ENCODE data around the gene LDLRAD4.

Gene LDLRAD4

DNA sequence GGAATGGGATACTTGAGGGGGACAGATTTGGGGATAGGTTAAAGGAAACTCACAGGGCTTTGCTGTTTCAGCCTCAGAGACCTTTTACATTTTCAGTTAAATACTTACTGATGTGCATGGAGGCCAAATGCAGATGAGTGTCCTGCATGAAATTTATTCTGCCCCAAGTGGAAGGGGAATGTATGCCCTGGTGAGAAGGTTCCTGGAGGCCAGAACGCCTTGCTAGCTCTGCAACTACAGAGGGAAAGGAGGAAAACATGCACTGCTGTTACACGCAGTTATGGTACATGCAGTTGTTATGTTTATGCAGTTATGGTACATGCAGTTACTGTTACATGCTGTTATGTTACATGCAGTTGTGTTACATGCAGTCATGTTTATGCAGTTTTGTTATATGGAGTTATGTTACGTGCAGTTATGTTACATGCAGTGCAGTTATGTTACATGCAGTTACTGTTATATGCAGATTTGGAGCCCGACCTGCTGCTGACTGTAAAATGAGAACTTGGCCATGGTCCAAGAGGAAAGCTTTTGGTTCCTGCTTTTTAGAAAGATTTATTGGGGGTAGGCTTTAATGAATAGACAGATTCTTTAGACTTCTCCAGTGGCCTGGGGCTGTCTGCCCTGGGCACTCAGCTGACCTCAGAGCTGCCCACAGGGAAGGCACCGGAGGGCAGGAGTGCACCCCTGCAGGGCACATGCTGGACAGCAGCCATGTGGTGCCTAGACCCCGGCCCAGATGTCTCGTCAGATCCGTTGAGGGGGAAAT is 84.1 kb downstream of the LDLRAD4 start:
- TF ChIP-seq FOXM1 (IDR thresholded peaks at IDR 0.05; ENCODE audit: borderline replicate concordance, low read depth) (no peak), CREB1 (IDR thresholded peaks at IDR 0.05; ENCODE audit: low read depth) (no peak), TAF1 (IDR thresholded peaks at IDR 0.05; ENCODE audit: low read depth) (no peak), YY1 (IDR thresholded peaks at IDR 0.05; ENCODE audit: low read depth) (no peak), NFIC (IDR thresholded peaks at IDR 0.05) (peak; percentile 83), CEBPB (IDR thresholded peaks at IDR 0.05) (no peak), RAD21 (IDR thresholded peaks at IDR 0.05; ENCODE audit: low read depth) (no peak), EP300 (IDR thresholded peaks at IDR 0.05; ENCODE audit: borderline replicate concordance) (no peak; the same call in 1 of the 2 replicates), EGR1 (IDR thresholded peaks at IDR 0.05) (no peak), TEAD4 (IDR thresholded peaks at IDR 0.05) (0 out of 2 replicates have a peak, but pooled peaks have one; percentile 16), ZBTB7A (IDR thresholded peaks at IDR 0.05; ENCODE audit: low read depth) (no peak), TCF12 (IDR thresholded peaks at IDR 0.05; ENCODE audit: low read depth) (no peak)
- TF ChIP-seq, protein P1, sequence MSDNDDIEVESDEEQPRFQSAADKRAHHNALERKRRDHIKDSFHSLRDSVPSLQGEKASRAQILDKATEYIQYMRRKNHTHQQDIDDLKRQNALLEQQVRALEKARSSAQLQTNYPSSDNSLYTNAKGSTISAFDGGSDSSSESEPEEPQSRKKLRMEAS (IDR thresholded peaks at IDR 0.05), result no peak
- TF ChIP-seq, protein P2, sequence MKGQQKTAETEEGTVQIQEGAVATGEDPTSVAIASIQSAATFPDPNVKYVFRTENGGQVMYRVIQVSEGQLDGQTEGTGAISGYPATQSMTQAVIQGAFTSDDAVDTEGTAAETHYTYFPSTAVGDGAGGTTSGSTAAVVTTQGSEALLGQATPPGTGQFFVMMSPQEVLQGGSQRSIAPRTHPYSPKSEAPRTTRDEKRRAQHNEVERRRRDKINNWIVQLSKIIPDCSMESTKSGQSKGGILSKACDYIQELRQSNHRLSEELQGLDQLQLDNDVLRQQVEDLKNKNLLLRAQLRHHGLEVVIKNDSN (IDR thresholded peaks at IDR 0.05), result no peak
- TF ChIP-seq, protein P3, sequence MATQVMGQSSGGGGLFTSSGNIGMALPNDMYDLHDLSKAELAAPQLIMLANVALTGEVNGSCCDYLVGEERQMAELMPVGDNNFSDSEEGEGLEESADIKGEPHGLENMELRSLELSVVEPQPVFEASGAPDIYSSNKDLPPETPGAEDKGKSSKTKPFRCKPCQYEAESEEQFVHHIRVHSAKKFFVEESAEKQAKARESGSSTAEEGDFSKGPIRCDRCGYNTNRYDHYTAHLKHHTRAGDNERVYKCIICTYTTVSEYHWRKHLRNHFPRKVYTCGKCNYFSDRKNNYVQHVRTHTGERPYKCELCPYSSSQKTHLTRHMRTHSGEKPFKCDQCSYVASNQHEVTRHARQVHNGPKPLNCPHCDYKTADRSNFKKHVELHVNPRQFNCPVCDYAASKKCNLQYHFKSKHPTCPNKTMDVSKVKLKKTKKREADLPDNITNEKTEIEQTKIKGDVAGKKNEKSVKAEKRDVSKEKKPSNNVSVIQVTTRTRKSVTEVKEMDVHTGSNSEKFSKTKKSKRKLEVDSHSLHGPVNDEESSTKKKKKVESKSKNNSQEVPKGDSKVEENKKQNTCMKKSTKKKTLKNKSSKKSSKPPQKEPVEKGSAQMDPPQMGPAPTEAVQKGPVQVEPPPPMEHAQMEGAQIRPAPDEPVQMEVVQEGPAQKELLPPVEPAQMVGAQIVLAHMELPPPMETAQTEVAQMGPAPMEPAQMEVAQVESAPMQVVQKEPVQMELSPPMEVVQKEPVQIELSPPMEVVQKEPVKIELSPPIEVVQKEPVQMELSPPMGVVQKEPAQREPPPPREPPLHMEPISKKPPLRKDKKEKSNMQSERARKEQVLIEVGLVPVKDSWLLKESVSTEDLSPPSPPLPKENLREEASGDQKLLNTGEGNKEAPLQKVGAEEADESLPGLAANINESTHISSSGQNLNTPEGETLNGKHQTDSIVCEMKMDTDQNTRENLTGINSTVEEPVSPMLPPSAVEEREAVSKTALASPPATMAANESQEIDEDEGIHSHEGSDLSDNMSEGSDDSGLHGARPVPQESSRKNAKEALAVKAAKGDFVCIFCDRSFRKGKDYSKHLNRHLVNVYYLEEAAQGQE (IDR thresholded peaks at IDR 0.05; ENCODE audit: low read depth), result peak; percentile 47; the same call in 1 of the 2 replicates

DNA sequence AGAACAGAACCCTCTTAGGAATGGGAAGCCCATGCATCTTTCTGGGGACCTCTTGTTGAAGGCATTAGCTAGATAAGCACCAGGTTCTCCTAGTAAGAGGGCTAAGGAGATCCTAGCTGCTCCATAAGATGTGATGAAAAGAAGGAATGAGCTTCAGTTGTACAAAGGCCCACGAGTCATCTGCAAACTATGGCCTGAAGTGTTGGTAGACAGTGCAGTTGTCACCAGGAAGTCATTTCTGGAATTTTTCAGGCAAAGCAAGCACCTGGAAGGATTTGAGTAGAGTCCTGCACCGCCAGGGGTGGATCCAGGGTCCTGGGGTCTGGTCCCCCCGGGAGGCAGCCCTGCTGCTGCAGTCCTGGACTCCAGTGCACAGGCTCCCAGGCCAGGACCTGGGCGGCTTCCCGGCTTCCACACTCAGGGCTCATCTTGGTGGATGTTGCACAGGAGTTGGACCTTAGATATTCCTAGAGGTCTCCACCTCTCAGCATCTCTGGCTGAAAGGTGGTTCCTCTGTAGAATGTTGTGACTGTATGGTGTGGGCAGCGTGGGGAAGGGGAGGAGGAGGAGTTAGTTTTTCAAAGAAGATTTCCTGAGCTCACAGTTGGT is 85.3 kb downstream of the LDLRAD4 start:
- TF ChIP-seq TEAD4 (IDR thresholded peaks at IDR 0.05) (peak; percentile 38; the same call in 1 of the 2 replicates), NFIC (IDR thresholded peaks at IDR 0.05) (no peak), CEBPB (IDR thresholded peaks at IDR 0.05) (no peak)

DNA sequence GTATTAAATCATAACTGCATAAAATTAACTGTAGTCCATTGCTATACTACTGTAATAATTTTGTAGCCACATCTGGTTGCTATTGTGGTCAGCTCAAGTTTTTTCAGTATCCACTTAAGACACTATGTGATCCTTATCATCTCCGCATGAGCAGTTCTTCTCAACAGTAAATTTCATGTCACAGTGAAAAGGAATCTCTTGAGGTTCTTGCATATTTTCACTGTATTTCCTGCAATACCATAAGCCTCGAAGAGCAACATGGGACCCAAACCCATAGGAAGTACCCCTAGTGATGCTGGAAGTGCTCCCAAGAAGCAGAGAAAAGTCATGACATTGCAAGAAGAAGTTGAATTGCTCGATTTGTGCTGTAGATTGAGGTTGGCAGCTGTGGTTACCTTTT is 86.7 kb downstream of the LDLRAD4 start:
- no peak for TF ChIP-seq CREB1 (IDR thresholded peaks at IDR 0.05; ENCODE audit: low read depth)
- TF ChIP-seq NFIC (IDR thresholded peaks at IDR 0.05), result no peak
- TF ChIP-seq CEBPB (IDR thresholded peaks at IDR 0.05), result no peak
- TF ChIP-seq ZBTB7A (IDR thresholded peaks at IDR 0.05; ENCODE audit: low read depth), result no peak
- TF ChIP-seq TEAD4 (IDR thresholded peaks at IDR 0.05), result no peak
- TF ChIP-seq RAD21 (IDR thresholded peaks at IDR 0.05; ENCODE audit: low read depth), result no peak
- TF ChIP-seq, protein P2 (IDR thresholded peaks at IDR 0.05), result no peak
- TF ChIP-seq EGR1 (IDR thresholded peaks at IDR 0.05), result no peak
- TF ChIP-seq TAF1 (IDR thresholded peaks at IDR 0.05; ENCODE audit: low read depth), result no peak
- TF ChIP-seq, protein P1 (IDR thresholded peaks at IDR 0.05), result no peak
- no peak for TF ChIP-seq EP300 (IDR thresholded peaks at IDR 0.05; ENCODE audit: borderline replicate concordance)
- no peak for TF ChIP-seq YY1 (IDR thresholded peaks at IDR 0.05; ENCODE audit: low read depth)
- no peak for TF ChIP-seq FOXM1 (IDR thresholded peaks at IDR 0.05; ENCODE audit: borderline replicate concordance, low read depth)
- TF ChIP-seq TCF12 (IDR thresholded peaks at IDR 0.05; ENCODE audit: low read depth), result no peak
- TF ChIP-seq, protein P3 (IDR thresholded peaks at IDR 0.05; ENCODE audit: low read depth), result no peak

DNA sequence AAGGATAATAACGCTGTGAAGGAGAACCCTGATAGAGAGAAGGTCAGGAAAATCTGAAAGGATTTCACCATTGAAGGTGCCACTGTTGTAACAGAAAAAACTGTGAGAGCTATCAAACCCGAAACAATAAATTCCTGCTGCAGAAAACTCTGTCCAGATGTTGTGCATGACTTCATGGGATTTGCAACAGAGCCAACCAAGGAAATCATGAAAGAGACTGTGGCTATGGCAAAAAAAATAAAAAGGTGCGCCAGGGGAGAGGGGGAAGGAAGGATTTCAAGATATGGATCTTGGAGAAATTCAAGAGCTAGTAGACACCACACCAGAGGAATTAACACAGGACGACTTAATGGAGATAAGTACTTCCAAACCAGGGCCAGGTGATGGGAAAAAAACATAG is 88.0 kb downstream of the LDLRAD4 start:
- TF ChIP-seq ZBTB7A (IDR thresholded peaks at IDR 0.05; ENCODE audit: low read depth), result no peak
- TF ChIP-seq, protein P2 (IDR thresholded peaks at IDR 0.05), result no peak

DNA sequence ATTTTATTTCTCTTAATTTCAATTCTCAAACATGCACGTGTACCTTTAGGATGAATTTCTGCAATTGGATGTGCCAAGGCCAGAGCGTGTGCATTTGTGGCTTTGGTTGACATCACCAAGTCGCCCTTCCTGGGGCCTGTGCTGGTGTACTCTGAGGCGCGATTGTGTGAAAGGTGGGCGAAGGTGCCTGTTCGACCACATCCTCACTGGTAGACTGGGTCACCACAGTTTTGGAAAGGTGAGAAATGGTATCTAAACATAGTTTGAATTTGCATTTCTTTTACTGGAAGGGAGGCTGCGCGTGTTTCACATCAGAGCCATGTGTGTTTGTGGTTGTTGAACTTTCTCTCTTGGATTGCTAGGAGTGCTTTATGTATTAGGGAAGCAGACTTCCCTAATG is 89.8 kb downstream of the LDLRAD4 start:
- TF ChIP-seq, protein P3 (IDR thresholded peaks at IDR 0.05; ENCODE audit: low read depth), result no peak
- no peak for TF ChIP-seq YY1 (IDR thresholded peaks at IDR 0.05; ENCODE audit: low read depth)
- TF ChIP-seq EP300 (IDR thresholded peaks at IDR 0.05; ENCODE audit: borderline replicate concordance), result no peak
- no peak for TF ChIP-seq RAD21 (IDR thresholded peaks at IDR 0.05; ENCODE audit: low read depth)
